Stimulated activated CD4-positive, alpha-beta T cell treated with anti-CD3 and anti-CD28 coated beads, Interleukin-12 subunit alpha, Interleukin-12 subunit beta, amount 100 ng/mL, for 4 hours (primary cell): ENCODE results near the gene AMH.
"Not testable (repeated sequence)": the region's sequence is repeated elsewhere in the genome, so short reads cannot be mapped to it uniquely, and the experiment has no call there.

Experiments used
- DNase-seq: peaks from one replicate; pipeline ENCODE4 v3.0.0-alpha.2; 2020

The AMH gene

DNA sequence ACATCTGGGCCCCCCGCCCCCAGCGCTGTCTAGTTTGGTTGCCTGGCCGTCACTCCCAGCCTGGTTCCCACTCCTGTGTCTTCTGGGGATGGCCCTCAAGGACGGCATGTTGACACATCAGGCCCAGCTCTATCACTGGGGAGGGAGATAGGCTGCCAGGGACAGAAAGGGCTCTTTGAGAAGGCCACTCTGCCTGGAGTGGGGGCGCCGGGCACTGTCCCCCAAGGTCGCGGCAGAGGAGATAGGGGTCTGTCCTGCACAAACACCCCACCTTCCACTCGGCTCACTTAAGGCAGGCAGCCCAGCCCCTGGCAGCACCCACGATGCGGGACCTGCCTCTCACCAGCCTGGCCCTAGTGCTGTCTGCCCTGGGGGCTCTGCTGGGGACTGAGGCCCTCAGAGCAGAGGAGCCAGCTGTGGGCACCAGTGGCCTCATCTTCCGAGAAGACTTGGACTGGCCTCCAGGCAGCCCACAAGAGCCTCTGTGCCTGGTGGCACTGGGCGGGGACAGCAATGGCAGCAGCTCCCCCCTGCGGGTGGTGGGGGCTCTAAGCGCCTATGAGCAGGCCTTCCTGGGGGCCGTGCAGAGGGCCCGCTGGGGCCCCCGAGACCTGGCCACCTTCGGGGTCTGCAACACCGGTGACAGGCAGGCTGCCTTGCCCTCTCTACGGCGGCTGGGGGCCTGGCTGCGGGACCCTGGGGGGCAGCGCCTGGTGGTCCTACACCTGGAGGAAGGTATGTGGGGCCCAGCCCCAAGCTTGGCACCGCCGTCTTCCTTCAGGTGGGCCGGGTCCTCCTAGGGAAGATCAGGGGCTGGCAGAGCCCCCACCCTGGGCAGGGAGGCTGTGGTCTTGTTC lies at the start of gene AMH:
Gene AMH, plus strand, starts transcription at position 314 of the 857 bp plus-strand sequence. Its CDS starts 10 bp downstream, at position 324.
- DNase-seq: no peak

- no peak for DNase-seq
These were observed 49.1 kb upstream of the AMH start for GRCh38 chr19:2199861-2200623.

DNA sequence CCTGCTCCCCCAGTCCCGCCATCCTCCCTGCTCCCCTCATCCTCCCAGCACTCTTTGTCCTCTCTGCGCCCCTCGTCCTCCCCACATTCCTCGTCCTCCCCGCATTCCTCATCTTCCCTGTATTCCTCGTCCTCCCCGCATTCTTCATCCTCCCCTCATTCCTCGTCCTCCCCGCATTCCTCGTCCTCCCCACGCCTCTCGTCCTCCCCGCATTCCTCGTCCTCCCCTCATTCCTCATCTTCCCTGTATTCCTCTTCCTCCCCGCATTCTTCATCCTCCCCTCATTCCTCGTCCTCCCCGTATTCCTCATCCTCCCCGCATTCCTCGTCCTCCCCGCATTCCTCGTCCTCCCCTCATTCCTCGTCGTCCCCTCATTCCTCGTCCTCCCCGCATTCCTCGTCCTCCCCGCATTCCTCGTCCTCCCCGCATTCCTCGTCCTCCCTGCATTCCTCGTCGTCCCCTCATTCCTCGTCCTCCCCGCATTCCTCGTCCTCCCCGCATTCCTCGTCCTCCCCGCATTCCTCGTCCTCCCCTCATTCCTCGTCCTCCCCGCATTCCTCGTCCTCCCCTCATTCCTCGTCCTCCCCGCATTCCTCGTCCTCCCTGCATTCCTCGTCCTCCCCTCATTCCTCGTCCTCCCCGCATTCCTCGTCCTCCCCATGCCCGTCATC lies 48.4 kb upstream of the AMH start:
- not testable (repeated sequence) for DNase-seq

- no peak for DNase-seq
These were observed 47.5 kb upstream of the AMH start for GRCh38 chr19:2201473-2202148.

- no peak for DNase-seq
These were observed 46.8 kb upstream of the AMH start for GRCh38 chr19:2202366-2202765.

DNA sequence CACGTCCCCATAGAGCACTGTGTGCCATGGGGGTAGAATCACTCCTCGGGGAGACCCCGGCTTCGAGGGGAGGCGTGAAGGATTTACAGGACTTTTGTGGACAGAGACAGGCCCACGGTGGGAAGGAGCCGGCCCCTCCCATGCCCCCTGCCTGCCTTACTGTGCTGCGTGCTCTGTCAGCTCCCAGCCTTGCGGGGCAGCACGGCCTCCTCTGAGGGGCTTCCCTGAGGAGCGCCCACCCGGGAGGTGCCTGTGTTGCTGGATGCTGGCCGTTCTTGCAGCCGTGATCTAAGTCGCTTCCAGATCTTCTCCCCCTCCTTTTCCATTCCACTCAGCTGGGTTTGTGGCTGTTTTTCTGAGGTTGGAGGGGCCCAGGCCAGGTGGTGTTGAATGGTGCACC lies 42.1 kb upstream of the AMH start:
- no peak for DNase-seq

DNA sequence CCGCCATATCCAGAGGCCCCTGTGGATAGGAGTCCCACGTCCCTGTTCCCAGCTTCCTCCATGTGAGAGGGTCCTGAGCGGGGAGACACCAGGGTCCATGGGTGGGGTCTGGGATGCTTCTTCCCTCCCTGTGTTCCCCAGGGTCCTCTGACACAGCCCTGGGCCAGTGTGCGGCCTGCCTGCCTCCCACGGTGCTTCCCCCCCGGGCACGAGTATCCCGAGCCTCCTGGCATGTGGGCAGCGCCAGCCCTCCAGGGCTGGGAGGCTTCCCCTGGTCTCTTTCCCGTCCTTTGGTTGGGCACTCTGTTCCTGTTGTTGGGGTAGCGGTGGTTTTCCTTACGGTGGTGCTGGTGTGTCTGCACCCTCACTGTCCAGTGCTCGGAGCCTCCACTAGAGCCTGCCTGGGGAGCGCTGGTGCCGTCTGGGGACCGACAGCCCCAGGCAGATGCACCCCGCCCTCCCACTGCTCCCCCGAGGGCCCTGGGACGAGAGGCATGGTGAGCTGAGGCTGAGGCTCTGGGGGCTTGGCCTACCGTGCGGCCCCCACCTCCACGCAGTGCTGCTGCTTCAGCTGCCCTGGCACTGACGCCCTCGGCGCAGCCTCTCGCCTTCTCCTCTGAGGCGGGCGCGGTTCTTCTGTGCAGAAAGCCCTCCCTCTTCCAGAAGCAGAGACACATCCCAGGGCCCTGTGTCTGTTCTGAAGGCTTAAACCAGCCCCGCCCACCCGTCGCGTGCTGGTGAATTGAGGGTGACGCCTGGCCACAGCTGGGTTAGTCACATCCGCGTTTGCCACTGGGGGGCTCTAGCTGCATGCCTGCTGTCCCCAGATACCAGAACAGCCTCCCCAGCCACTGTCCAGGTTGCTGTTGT lies 40.9 kb upstream of the AMH start:
- no peak for DNase-seq

DNA sequence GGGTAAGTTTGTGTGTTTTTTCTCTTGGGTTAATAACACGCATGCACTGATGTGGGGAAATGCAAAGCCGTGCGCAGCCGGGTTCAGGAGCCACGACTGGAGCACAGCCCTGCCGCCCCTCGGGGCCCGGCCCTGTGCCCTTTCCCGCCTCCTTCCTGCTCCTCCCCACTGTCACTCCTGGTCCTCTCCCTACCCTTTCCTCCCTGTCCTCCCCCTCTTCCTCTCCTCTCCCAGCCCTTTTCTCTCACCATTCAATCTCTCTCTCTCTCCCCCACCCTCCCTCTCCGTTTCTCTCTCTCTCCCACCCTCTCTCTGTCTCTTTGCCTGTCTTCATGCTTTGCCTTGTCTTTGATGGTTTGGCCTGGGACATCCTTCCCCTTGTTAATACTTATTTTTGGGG lies 40.1 kb upstream of the AMH start:
- no peak for DNase-seq

DNA sequence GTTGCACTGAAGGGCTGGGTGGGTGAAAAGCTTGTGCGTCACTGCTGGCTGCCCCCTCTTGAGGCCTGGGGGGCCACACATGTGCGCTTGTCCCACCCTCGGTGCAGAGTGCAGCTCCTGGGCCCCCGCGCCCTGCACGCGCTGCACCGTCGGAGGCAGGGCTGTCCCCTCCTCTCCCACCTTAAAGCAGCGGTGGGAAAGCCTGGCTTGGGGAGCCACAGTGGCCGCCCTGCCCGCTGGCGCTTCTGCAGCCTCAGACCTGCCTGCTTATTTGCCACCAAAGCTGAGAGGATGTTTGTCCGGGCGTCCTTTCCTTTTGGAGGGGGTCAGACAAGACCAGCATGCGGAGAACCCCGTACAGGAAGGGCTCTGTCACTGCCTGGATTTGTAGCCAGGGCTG lies 39.7 kb upstream of the AMH start:
- DNase-seq: no peak

DNA sequence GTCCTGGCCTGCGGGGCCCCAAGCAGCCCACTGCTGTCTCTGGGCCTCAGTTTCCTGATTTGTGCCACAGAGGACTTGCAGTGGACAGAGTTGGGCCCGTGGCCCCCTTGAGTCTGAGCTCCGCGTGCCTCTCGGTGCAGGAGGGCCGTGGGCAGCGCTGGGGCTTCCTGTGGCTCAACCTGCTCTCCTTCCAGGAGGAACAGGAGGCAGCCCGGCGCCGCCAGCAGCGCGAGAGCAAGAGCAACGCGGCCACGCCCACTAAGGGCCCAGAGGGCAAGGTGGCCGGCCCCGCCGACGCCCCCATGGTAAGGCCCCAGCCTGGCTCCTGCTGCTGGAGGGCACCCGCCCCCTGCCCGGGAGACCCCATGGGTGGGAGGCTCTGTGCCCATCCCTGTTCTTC lies 38.9 kb upstream of the AMH start:
- no peak for DNase-seq

DNA sequence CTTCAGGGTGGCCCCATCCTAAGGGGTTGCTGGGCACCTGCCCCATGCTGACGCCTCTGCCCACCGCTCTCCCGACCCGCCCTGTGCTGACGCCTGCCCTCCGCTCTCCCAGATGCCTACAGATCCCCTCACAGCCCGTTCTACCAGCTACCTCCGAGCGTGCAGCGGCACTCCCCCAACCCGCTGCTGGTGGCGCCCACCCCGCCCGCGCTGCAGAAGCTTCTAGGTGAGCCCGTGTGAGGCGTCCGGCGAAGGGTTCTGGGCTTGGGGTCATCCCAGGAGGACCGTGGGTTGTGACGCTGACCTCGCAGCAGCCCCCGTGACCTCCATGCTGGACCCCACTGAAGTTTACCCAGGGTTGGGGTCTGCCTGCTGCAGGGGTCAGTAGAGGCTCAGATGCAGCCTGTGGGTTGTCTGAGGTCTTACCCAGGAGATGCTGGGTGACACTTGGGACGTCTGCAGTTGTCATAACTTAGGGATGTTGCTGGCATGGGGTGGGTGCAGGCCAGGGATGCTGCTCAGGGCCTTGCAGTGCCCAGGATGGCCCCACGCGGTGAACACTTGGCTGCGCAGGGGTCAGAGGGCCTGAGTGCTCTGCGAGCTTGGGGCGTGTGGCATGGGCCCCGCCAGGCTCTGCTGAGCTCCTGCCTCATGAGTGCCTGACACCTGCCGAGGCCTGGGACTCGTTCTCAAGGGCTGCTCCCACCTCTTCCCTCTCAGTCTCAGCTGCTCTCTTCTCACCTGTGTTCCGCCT lies 38.0 kb upstream of the AMH start:
- DNase-seq: no peak

DNA sequence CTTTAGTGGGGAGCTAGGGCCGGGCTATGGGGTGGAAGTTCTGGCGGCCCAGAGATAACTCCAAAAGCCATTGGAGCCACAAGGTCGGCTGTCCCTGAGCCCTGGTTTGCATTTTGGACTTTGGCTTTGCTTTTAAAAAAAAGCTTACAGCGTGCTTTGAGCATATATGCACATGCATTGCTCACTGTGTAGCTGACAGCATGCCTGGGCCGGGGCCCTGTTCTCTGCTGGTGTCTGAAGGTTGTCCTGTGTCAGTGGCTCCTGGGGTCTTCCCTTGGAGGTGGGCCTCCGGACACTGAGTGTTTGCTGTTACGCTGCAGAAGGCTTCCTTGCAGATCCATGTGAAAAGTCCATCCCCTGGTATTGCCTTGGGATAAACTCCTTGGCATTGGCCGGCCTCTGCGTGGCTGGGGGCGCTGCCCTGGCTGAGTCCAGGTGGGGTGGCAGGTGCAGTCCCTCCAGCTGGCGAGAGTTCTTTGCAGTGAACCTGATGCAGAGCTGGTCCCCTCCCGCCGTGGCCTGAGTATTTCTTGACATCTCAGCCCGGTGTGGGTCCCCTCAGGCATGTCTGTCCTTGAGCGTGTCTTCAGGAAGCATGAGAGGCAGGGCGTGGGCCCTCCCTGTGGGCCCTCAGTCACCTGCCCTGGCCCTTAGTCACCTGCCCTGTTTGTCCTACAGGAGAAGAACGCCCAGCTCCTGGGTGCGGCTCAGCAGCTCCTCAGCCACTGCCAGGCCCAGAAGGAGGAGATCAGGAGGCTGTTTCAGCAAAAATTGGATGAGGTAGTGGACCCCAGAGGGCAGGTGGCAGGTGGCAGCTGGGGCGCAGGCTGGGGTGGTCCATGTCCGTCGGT lies 36.0 kb upstream of the AMH start:
- no peak for DNase-seq

DNA sequence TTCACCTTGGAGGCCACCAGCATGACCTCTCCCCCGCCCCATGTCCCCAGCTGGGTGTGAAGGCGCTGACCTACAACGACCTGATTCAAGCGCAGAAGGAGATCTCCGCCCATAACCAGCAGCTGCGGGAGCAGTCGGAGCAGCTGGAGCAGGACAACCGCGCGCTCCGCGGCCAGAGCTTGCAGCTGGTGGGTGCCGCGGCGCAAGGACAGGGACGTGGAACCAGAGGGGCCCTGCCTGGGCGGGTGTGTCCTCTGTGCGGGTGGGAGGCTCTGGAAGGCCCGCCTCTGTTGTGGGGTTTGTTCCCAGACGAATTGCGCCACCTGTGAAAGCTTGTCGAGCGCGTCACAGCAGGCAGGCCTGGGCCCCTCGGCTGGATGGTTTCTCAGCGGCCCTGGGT lies 35.3 kb upstream of the AMH start:
- DNase-seq: no peak

GRCh38 chr19:2214251-2214650 lies 34.9 kb upstream of the AMH start:
- no peak for DNase-seq

- no peak for DNase-seq
These were observed 33.8 kb upstream of the AMH start for GRCh38 chr19:2215281-2215751.

GRCh38 chr19:2216361-2217225 lies 32.5 kb upstream of the AMH start:
- DNase-seq: no peak

- no peak for DNase-seq
These were observed 31.5 kb upstream of the AMH start for GRCh38 chr19:2217591-2217990.

DNA sequence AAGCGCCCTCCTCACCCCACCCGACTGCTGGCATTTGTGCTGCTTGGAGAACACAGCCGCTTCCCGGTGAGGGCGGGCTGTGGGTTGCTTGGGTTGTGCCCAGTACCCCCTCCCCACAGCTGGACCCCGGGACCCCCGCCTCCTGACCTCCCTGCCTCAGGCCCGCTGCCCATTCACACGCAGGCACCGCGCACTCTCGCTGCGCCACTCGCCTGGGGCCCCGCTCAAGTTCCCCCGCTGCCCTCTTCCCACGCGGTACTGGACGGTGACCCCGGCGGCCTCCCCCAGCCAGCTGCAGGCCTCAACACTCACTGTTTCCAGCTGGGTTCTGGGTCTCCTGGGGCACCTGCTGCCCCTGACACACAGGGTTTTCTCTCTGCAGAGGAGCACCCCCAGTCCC lies 29.4 kb upstream of the AMH start:
- no peak for DNase-seq

DNA sequence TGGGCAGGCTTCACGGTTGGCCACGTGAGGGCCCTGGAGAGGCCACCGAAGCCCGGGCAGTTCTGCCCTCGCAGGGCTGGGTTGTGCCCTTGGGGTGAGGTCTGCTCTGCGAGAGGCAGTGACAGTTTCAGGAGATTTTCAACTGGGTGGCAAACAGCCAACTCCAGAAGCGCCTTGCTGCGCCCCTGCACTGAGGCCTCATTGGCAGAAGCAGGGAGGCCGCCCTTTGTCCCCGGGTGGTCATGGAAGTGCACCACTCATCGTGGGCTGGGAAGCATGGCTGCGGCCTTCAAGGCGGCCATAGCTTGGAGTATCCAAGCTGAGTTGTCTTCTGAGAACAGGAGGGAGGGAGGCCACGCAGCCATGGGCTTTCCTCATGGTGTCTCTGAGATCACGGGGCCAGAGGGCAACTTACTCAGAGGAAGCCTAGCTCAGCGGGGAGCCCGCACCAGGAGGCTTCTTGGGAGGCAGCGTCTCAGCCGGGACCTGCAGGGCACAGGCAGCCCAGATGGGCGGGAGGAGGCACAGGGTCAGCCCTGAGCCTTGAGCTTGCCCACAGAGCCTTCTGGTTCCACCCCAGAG lies 27.8 kb upstream of the AMH start:
- no peak for DNase-seq
